ENCODE data around the gene MED13.

DNA sequence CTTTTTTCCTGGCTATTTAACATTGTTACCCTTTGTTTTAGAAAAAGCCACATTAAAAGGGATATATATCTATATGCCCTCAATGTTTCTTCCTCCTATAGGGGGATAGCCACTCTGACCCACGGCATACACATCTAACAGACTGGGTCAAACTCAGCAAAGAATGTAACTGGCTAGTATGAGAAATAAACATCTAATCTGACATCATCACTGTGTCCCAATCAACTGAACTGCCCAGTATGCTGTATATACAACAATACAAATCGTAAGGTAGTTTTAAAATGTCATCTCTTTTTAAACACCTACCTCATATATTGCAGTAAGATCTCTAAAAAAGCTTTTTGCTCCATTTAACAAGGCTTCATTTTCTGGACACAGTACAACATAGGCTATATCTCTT lies 97.3 kb downstream of the MED13 start:
- TF ChIP-seq GATA2 (CRISPR knock-in tag; IDR thresholded peaks at IDR 0.05) (no peak), EZH2phosphoT487 (IDR thresholded peaks at IDR 0.05; ENCODE audit: borderline replicate concordance, low read depth) (no peak), ELF1 (IDR thresholded peaks at IDR 0.05) (no peak), MXI1 (IDR thresholded peaks at IDR 0.05; ENCODE audit: low read depth, low read length) (no peak), POLR2AphosphoS5 (IDR thresholded peaks at IDR 0.05; ENCODE audit: low read depth, low read length) (no peak), NRF1 (IDR thresholded peaks at IDR 0.05; ENCODE audit: low read depth, low read length) (no peak), CHD2 (IDR thresholded peaks at IDR 0.05; ENCODE audit: low read length, partially characterized antibody) (no peak), RAD21 (IDR thresholded peaks at IDR 0.05; ENCODE audit: low read length) (no peak), NFIC (IDR thresholded peaks at IDR 0.05; ENCODE audit: borderline replicate concordance) (no peak), TCF12 (IDR thresholded peaks at IDR 0.05) (no peak), RCOR1 (IDR thresholded peaks at IDR 0.05; ENCODE audit: low read length) (no peak)
- TF ChIP-seq, protein P1, sequence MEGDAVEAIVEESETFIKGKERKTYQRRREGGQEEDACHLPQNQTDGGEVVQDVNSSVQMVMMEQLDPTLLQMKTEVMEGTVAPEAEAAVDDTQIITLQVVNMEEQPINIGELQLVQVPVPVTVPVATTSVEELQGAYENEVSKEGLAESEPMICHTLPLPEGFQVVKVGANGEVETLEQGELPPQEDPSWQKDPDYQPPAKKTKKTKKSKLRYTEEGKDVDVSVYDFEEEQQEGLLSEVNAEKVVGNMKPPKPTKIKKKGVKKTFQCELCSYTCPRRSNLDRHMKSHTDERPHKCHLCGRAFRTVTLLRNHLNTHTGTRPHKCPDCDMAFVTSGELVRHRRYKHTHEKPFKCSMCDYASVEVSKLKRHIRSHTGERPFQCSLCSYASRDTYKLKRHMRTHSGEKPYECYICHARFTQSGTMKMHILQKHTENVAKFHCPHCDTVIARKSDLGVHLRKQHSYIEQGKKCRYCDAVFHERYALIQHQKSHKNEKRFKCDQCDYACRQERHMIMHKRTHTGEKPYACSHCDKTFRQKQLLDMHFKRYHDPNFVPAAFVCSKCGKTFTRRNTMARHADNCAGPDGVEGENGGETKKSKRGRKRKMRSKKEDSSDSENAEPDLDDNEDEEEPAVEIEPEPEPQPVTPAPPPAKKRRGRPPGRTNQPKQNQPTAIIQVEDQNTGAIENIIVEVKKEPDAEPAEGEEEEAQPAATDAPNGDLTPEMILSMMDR (IDR thresholded peaks at IDR 0.05) = no peak
- TF ChIP-seq, protein P2, sequence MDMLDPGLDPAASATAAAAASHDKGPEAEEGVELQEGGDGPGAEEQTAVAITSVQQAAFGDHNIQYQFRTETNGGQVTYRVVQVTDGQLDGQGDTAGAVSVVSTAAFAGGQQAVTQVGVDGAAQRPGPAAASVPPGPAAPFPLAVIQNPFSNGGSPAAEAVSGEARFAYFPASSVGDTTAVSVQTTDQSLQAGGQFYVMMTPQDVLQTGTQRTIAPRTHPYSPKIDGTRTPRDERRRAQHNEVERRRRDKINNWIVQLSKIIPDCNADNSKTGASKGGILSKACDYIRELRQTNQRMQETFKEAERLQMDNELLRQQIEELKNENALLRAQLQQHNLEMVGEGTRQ (IDR thresholded peaks at IDR 0.05; ENCODE audit: borderline replicate concordance, low read depth, low read length) = no peak
- TF ChIP-seq, protein P3, sequence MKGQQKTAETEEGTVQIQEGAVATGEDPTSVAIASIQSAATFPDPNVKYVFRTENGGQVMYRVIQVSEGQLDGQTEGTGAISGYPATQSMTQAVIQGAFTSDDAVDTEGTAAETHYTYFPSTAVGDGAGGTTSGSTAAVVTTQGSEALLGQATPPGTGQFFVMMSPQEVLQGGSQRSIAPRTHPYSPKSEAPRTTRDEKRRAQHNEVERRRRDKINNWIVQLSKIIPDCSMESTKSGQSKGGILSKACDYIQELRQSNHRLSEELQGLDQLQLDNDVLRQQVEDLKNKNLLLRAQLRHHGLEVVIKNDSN (IDR thresholded peaks at IDR 0.05; ENCODE audit: borderline replicate concordance, low read depth) = no peak

All from SK-N-SH (cell line).